Thyroid gland (tissue), 4 donors: ENCODE results near the gene NUP35. TPM values are rescaled to one million over a fixed set of nuclear protein-coding genes. Genes with fewer than 3 reads are reported as not detected.

Experiments
- DNase-seq, 2 donors: peaks; one replicate each; pipeline ENCODE4 v3.0.0-alpha.2; 2019
- H3K27ac ChIP-seq, 3 donors: fragments of 200-600 bp; sonication (generic); 1 replicate in 2 of 3; 2 replicates in 1 of 3; pipeline ENCODE4 v1.5.1; 2016 to 2019; ENCODE audit warnings: mild to moderate bottlenecking in 1 of 3, moderate library complexity in 1 of 3
- H3K27me3 ChIP-seq: fragments of 200-600 bp; sonication (generic); one replicate; pipeline ENCODE4 v1.5.1; 2019
- H3K36me3 ChIP-seq, 2 donors: fragments of 200-600 bp; sonication (generic); one replicate each; pipeline ENCODE4 v1.5.1; 2016 to 2019
- H3K4me1 ChIP-seq, 2 donors: fragments of 200-600 bp; sonication (generic); one replicate each; pipeline ENCODE4 v1.5.1; 2017 to 2019
- H3K4me3 ChIP-seq, 3 donors: fragments of 200-600 bp; sonication (generic); replicated peaks in 1 of 3; 1 replicate in 2 of 3; 2 replicates in 1 of 3; pipeline ENCODE4 v1.5.1; 2016; ENCODE audit warnings: mild to moderate bottlenecking in 1 of 3
- H3K9me3 ChIP-seq: fragments of 200-600 bp; sonication (generic); one replicate; pipeline ENCODE4 v1.5.1; 2017
- POLR2A ChIP-seq, 2 donors: fragments of 450-650 bp; IDR thresholded peaks; one replicate each; pipeline ENCODE4 v1.6.1; 2017; ENCODE audit warnings: antibody characterized with exemption in 2 of 2, mild to moderate bottlenecking in 2 of 2, moderate library complexity in 1 of 2
- WGBS, 2 donors: methylation state at CpG; one replicate each; pipeline ENCODE4 v1.1.5; 2017; 5-methylcytosine and 5-hydroxymethylcytosine counted together
- intact Hi-C: fragments of 100-400 bp; cut with DNase I; formaldehyde crosslinking; loops from one replicate; pipeline ENCODE4 v1.15.1; 2023
- total RNA-seq, 4 donors: library from RNA; depleted of rRNA; stranded (reverse); fragments of >200 nt; gene quantifications; one replicate each; pipeline ENCODE4 v1.2.3, GENCODE V29; 2016
- TF ChIP-seq, protein P1 (sequence below), 6 experiments: fragments of 200-600 bp in 3 of 6; fragments of 450-650 bp in 3 of 6; sonication (generic) in 3 of 6; IDR thresholded peaks; one replicate each; pipeline ENCODE4 v1.5.1; 2016 to 2019; ENCODE audit warnings: antibody characterized with exemption in 6 of 6, mild to moderate bottlenecking in 2 of 6, inconsistent platforms in 1 of 6, moderate library complexity in 1 of 6

The NUP35 gene
- total RNA-seq, 4 donors from 2014 or later = 13.7 to 19.1 (median 17.2) TPM

DNA sequence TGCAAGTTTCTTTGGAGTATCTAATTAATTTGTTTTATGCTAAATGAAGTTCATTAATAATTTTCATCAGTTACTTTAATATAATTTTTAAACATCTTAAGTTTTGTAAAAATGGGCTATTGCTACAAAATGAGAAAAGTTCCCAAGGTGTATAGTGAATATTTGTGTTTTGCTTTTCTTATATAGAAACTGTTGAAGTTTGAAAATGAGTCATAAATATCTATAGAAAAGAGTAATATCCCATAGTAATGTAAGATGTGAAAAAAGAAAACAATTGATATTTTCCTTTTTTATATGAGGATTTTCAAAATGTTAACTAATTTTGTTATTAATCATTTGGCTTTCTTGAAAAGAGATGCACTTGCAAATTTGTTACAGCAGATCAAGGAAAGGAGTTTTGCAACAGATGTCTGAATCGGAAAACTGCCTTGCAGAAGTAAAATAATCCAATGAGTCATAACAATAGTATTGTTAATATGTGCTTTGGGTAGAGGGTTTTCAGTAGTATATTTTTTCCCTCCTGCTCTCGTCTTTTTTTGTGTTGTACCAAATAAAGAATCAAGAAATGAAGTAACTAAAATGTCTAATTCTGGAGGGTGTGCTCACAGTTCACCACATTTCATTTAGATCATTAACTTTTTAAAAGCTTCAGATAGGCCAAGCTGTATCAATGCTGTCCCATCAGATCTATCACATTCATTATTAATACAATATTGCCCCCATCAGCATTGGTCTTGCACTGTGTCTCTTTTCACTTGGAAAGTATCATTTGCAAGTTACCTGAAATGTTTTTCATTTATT is 30.2 kb upstream of the NUP35 start:
- H3K27ac ChIP-seq = no peak overlapping the region
- no peak for DNase-seq
- TF ChIP-seq, protein P1, sequence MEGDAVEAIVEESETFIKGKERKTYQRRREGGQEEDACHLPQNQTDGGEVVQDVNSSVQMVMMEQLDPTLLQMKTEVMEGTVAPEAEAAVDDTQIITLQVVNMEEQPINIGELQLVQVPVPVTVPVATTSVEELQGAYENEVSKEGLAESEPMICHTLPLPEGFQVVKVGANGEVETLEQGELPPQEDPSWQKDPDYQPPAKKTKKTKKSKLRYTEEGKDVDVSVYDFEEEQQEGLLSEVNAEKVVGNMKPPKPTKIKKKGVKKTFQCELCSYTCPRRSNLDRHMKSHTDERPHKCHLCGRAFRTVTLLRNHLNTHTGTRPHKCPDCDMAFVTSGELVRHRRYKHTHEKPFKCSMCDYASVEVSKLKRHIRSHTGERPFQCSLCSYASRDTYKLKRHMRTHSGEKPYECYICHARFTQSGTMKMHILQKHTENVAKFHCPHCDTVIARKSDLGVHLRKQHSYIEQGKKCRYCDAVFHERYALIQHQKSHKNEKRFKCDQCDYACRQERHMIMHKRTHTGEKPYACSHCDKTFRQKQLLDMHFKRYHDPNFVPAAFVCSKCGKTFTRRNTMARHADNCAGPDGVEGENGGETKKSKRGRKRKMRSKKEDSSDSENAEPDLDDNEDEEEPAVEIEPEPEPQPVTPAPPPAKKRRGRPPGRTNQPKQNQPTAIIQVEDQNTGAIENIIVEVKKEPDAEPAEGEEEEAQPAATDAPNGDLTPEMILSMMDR (IDR thresholded peaks at IDR 0.05) = peak in 3 of 6 experiments; percentile 9 to 33 (median 32)
- TF ChIP-seq POLR2A (IDR thresholded peaks at IDR 0.05) = no peak
- intact Hi-C loops = no loop called here
- no peaks in the 10 kb centered on the region for H3K4me1 ChIP-seq
- no peak overlapping the region for H3K4me3 ChIP-seq
- no peaks in the 10 kb centered on the region for H3K9me3 ChIP-seq
- WGBS, 2 donors = 77 to 79% methylated on average over 2 of the region's 2 CpGs
- H3K27me3 ChIP-seq = no peaks in the 10 kb centered on the region
- H3K36me3 ChIP-seq = no peaks in the 10 kb centered on the region

DNA sequence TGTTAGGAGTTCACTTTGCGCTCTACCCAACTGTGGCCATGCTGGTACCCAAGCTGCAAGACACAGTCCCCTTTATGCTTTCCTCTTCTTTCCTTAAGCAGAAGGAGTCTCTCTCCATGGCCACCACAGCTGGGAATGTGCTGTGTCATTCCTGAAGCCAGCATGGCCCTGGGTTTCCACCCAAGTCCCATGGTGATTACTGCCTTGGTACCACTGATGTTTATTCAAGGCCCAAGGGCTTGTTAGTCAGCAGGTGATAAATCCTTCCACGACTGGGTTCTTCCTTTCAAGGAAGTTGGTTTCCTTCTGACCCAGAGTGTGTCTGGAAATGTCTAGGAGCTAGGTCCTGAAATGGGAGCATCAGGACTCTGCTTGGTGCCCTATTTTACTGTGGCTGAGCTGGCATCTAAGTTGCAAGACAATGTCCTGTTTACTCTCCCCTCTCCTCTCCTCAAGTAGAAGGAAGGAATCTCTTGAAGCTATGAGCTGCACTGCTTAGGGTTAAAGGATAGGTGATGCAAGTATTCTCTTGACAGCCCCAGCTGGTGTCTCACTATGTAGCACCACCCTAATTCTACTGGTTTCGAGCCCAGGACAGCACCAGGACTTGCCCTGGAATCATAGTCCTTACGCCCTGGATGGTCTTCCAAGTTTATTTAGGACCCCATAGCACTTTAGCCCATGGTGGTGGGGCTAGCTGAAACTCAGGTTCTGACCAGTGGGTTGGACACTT is 18.7 kb upstream of the NUP35 start:
- TF ChIP-seq POLR2A (IDR thresholded peaks at IDR 0.05) = no peak
- TF ChIP-seq, protein P1 (IDR thresholded peaks at IDR 0.05) = no peak
- no peak overlapping the region for H3K27ac ChIP-seq
- H3K9me3 ChIP-seq = no peaks in the 10 kb centered on the region
- no peak overlapping the region for H3K4me3 ChIP-seq
- intact Hi-C loops = no loop called here
- no peak for DNase-seq
- 71 to 72% methylated on average over 4 of the region's 4 CpGs for WGBS, 2 donors
- H3K4me1 ChIP-seq = no peaks in the 10 kb centered on the region
- H3K27me3 ChIP-seq = no peaks in the 10 kb centered on the region
- no peaks in the 10 kb centered on the region for H3K36me3 ChIP-seq

DNA sequence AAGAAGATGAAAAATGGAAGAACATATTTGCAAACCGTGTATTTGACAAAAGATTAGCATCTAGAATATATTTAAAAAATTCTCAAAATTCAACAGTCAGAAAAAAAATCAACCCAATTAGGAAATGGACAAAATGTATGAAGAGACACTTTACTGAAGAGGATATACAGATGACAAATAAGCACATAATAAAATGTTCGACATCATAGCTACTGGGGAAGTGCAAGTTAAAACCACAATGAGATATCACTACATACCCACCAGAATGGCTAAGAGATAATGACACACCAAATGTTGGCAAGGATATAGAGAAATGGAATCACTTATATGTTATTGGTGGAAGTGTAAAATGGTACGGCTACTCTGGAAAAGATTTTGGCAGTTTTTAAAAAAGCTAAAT is 11.7 kb upstream of the NUP35 start:
- intact Hi-C loops = no loop called here
- no peak for TF ChIP-seq POLR2A (IDR thresholded peaks at IDR 0.05)
- TF ChIP-seq, protein P1 (IDR thresholded peaks at IDR 0.05) = no peak
- no peaks in the 10 kb centered on the region for H3K27me3 ChIP-seq
- no peak overlapping the region for H3K27ac ChIP-seq
- H3K4me3 ChIP-seq = no peak overlapping the region
- H3K4me1 ChIP-seq = no peaks in the 10 kb centered on the region
- H3K9me3 ChIP-seq = no peaks in the 10 kb centered on the region
- H3K36me3 ChIP-seq = no peaks in the 10 kb centered on the region
- 92% methylated on average over 3 of the region's 3 CpGs for WGBS, 2 donors
- no peak for DNase-seq

DNA sequence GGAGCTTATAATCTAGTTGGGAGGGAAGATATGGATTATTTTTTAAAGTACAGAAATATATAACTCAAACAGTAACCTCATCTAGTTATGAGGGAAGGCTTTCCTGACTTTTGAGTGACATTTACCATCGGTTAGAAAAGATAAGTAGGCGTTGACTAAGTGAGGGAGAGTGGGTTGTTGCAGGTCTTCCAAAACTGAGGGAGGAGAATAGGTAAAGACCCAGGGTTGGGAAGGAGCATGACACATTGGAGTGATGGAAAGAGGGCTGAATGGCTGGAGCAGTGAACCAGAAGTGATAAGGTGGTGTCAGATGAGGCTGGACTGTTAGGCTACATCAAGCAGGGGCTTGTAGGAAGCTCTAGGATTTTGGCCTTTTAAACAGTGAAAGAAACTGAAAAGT is 10.6 kb upstream of the NUP35 start:
- H3K36me3 ChIP-seq = no peaks in the 10 kb centered on the region
- no peak overlapping the region for H3K27ac ChIP-seq
- H3K4me1 ChIP-seq = no peaks in the 10 kb centered on the region
- H3K27me3 ChIP-seq = no peaks in the 10 kb centered on the region
- WGBS, 2 donors = 69 to 78% methylated on average over 2 of the region's 2 CpGs
- H3K4me3 ChIP-seq = no peak overlapping the region
- no peak for TF ChIP-seq POLR2A (IDR thresholded peaks at IDR 0.05)
- TF ChIP-seq, protein P1 (IDR thresholded peaks at IDR 0.05) = no peak
- intact Hi-C loops = no loop called here
- no peaks in the 10 kb centered on the region for H3K9me3 ChIP-seq
- DNase-seq = no peak

DNA sequence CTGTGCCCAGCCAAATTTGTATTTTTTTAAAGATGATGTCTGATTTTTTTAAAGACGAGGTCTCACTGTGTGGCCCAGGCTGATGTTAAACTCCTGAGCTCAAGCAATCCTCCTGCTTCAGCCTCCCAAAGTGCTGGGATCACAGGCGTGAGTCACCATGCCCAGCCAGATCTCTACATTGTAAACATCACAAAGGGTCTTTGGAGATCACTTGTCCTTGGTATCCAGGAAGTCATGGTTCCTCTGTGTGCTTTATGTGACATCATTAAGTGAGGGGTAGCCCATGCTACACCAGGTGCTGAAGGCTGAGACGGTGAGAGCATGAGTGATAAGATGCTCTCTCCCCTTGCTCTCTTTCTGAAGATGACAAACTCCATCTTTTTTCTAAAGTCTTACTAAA is 7.0 kb upstream of the NUP35 start:
- WGBS, 2 donors = 80 to 84% methylated on average over 3 of the region's 3 CpGs
- no peak overlapping the region for H3K27ac ChIP-seq
- H3K4me3 ChIP-seq = no peak overlapping the region
- H3K27me3 ChIP-seq = no peaks in the 10 kb centered on the region
- TF ChIP-seq POLR2A (IDR thresholded peaks at IDR 0.05) = no peak
- TF ChIP-seq, protein P1 (IDR thresholded peaks at IDR 0.05) = no peak
- no peaks in the 10 kb centered on the region for H3K9me3 ChIP-seq
- no peaks in the 10 kb centered on the region for H3K4me1 ChIP-seq
- intact Hi-C loops = no loop called here
- no peak for DNase-seq
- H3K36me3 ChIP-seq = no peaks in the 10 kb centered on the region
